Erythroblast (primary cell): Measurements from ENCODE around the gene REXO4.

Source experiments
- GATA1 ChIP-seq: IDR thresholded peaks from 2 replicates; pipeline ENCODE4 v1.6.1; 2011; ENCODE audit warnings: low read depth, mild to moderate bottlenecking, control low read depth, low read length, moderate library complexity
- POLR2A ChIP-seq: IDR thresholded peaks from 2 replicates; pipeline ENCODE4 v1.6.1; 2011; ENCODE audit warnings: mild to moderate bottlenecking, low read length

- TF ChIP-seq POLR2A = no peak
- no peak for TF ChIP-seq GATA1
These were observed 57.1 kb downstream of the REXO4 start for GRCh38 chr9:133360400-133361393.
